ENCODE measurements around the gene C1orf35.

Gene C1orf35

GRCh38 chr1:228073061-228073856, 29.9 kb downstream of the C1orf35 start:
- Histone ChIP-seq H3K9me3 (ENCODE audit: control insufficient read depth in 2 of 2, low read length in 2 of 2) (no peaks in the 10 kb centered on the region), H3K27ac (ENCODE audit: low read depth in 2 of 2, low read length in 2 of 2) (no peak overlapping the region), H3K9ac (ENCODE audit: low read depth in 1 of 2, low read length in 2 of 2) (no peak overlapping the region), H3K36me3 (ENCODE audit: control insufficient read depth in 2 of 2, insufficient read depth in 2 of 2, low read length in 2 of 2) (no peaks in the 10 kb centered on the region), H3K4me3 (ENCODE audit: low read length in 2 of 2) (no peak overlapping the region), H3K4me1 (ENCODE audit: control insufficient read depth in 2 of 2, insufficient read depth in 2 of 2, low read length in 2 of 2) (no peaks in the 10 kb centered on the region), H3K27me3 (ENCODE audit: control insufficient read depth in 2 of 2, insufficient read depth in 2 of 2, low read length in 2 of 2) (peaks cover 21 to 31% of the 10 kb centered on the region in 2 donors)

- Histone ChIP-seq H3K4me3 (ENCODE audit: low read length in 2 of 2) (no peak overlapping the region), H3K27me3 (ENCODE audit: control insufficient read depth in 2 of 2, insufficient read depth in 2 of 2, low read length in 2 of 2) (peaks cover 22 to 31% of the 10 kb centered on the region in 2 donors), H3K27ac (ENCODE audit: low read depth in 2 of 2, low read length in 2 of 2) (no peak overlapping the region)
These were observed 30.5 kb downstream of the C1orf35 start for GRCh38 chr1:228072658-228073043.

GRCh38 chr1:228071839-228072657, 31.1 kb downstream of the C1orf35 start:
- H3K4me3 ChIP-seq (ENCODE audit: low read length in 2 of 2) = no peak overlapping the region
- H3K27me3 ChIP-seq (ENCODE audit: control insufficient read depth in 2 of 2, insufficient read depth in 2 of 2, low read length in 2 of 2) = peaks cover 27 to 34% of the 10 kb centered on the region in 2 donors
- H3K9me3 ChIP-seq (ENCODE audit: control insufficient read depth in 2 of 2, low read length in 2 of 2) = no peaks in the 10 kb centered on the region
- no peak overlapping the region for H3K9ac ChIP-seq (ENCODE audit: low read depth in 1 of 2, low read length in 2 of 2)
- H3K4me1 ChIP-seq (ENCODE audit: control insufficient read depth in 2 of 2, insufficient read depth in 2 of 2, low read length in 2 of 2) = no peaks in the 10 kb centered on the region
- H3K36me3 ChIP-seq (ENCODE audit: control insufficient read depth in 2 of 2, insufficient read depth in 2 of 2, low read length in 2 of 2) = no peaks in the 10 kb centered on the region
- H3K27ac ChIP-seq (ENCODE audit: low read depth in 2 of 2, low read length in 2 of 2) = no peak overlapping the region

More at GRCh38 chr1:228072658-228073043, 30.5 kb downstream of the C1orf35 start:
- H3K4me1 ChIP-seq (ENCODE audit: control insufficient read depth in 2 of 2, insufficient read depth in 2 of 2, low read length in 2 of 2) = no peaks in the 10 kb centered on the region
- no peaks in the 10 kb centered on the region for H3K36me3 ChIP-seq (ENCODE audit: control insufficient read depth in 2 of 2, insufficient read depth in 2 of 2, low read length in 2 of 2)
- no peak overlapping the region for H3K9ac ChIP-seq (ENCODE audit: low read depth in 1 of 2, low read length in 2 of 2)
- H3K9me3 ChIP-seq (ENCODE audit: control insufficient read depth in 2 of 2, low read length in 2 of 2) = no peaks in the 10 kb centered on the region

- peaks cover 29 to 34% of the 10 kb centered on the region in 2 donors for H3K27me3 ChIP-seq (ENCODE audit: control insufficient read depth in 2 of 2, insufficient read depth in 2 of 2, low read length in 2 of 2)
These were observed 32.3 kb downstream of the C1orf35 start for GRCh38 chr1:228070851-228071250.

GRCh38 chr1:228070173-228070572, 33.0 kb downstream of the C1orf35 start:
- Histone ChIP-seq H3K9me3 (ENCODE audit: control insufficient read depth in 2 of 2, low read length in 2 of 2) (no peaks in the 10 kb centered on the region), H3K4me3 (ENCODE audit: low read length in 2 of 2) (no peak overlapping the region), H3K27ac (ENCODE audit: low read depth in 2 of 2, low read length in 2 of 2) (no peak overlapping the region), H3K9ac (ENCODE audit: low read depth in 1 of 2, low read length in 2 of 2) (no peak overlapping the region), H3K36me3 (ENCODE audit: control insufficient read depth in 2 of 2, insufficient read depth in 2 of 2, low read length in 2 of 2) (no peaks in the 10 kb centered on the region), H3K4me1 (ENCODE audit: control insufficient read depth in 2 of 2, insufficient read depth in 2 of 2, low read length in 2 of 2) (no peaks in the 10 kb centered on the region), H3K27me3 (ENCODE audit: control insufficient read depth in 2 of 2, insufficient read depth in 2 of 2, low read length in 2 of 2) (peaks cover 27 to 29% of the 10 kb centered on the region in 2 donors)

More at GRCh38 chr1:228070851-228071250, 32.3 kb downstream of the C1orf35 start:
- Histone ChIP-seq H3K4me1 (ENCODE audit: control insufficient read depth in 2 of 2, insufficient read depth in 2 of 2, low read length in 2 of 2) (no peaks in the 10 kb centered on the region), H3K9me3 (ENCODE audit: control insufficient read depth in 2 of 2, low read length in 2 of 2) (no peaks in the 10 kb centered on the region), H3K27ac (ENCODE audit: low read depth in 2 of 2, low read length in 2 of 2) (no peak overlapping the region), H3K4me3 (ENCODE audit: low read length in 2 of 2) (no peak overlapping the region), H3K36me3 (ENCODE audit: control insufficient read depth in 2 of 2, insufficient read depth in 2 of 2, low read length in 2 of 2) (no peaks in the 10 kb centered on the region), H3K9ac (ENCODE audit: low read depth in 1 of 2, low read length in 2 of 2) (no peak overlapping the region)

- no peaks in the 10 kb centered on the region for H3K4me1 ChIP-seq (ENCODE audit: control insufficient read depth in 2 of 2, insufficient read depth in 2 of 2, low read length in 2 of 2)
- H3K9ac ChIP-seq (ENCODE audit: low read depth in 1 of 2, low read length in 2 of 2) = no peak overlapping the region
- peaks cover 27% of the 10 kb centered on the region in 2 donors for H3K27me3 ChIP-seq (ENCODE audit: control insufficient read depth in 2 of 2, insufficient read depth in 2 of 2, low read length in 2 of 2)
- no peak overlapping the region for H3K4me3 ChIP-seq (ENCODE audit: low read length in 2 of 2)
- H3K36me3 ChIP-seq (ENCODE audit: control insufficient read depth in 2 of 2, insufficient read depth in 2 of 2, low read length in 2 of 2) = no peaks in the 10 kb centered on the region
- H3K9me3 ChIP-seq (ENCODE audit: control insufficient read depth in 2 of 2, low read length in 2 of 2) = no peaks in the 10 kb centered on the region
- H3K27ac ChIP-seq (ENCODE audit: low read depth in 2 of 2, low read length in 2 of 2) = no peak overlapping the region
These were observed 34.8 kb downstream of the C1orf35 start for GRCh38 chr1:228068359-228068758.

GRCh38 chr1:228066891-228067654, 36.1 kb downstream of the C1orf35 start:
- H3K36me3 ChIP-seq (ENCODE audit: control insufficient read depth in 2 of 2, insufficient read depth in 2 of 2, low read length in 2 of 2) = no peaks in the 10 kb centered on the region
- no peak overlapping the region for H3K4me3 ChIP-seq (ENCODE audit: low read length in 2 of 2)
- H3K27ac ChIP-seq (ENCODE audit: low read depth in 2 of 2, low read length in 2 of 2) = no peak overlapping the region
- H3K27me3 ChIP-seq (ENCODE audit: control insufficient read depth in 2 of 2, insufficient read depth in 2 of 2, low read length in 2 of 2) = peaks cover 27 to 28% of the 10 kb centered on the region in 2 donors
- no peaks in the 10 kb centered on the region for H3K4me1 ChIP-seq (ENCODE audit: control insufficient read depth in 2 of 2, insufficient read depth in 2 of 2, low read length in 2 of 2)
- H3K9ac ChIP-seq (ENCODE audit: low read depth in 1 of 2, low read length in 2 of 2) = no peak overlapping the region
- H3K9me3 ChIP-seq (ENCODE audit: control insufficient read depth in 2 of 2, low read length in 2 of 2) = no peaks in the 10 kb centered on the region

GRCh38 chr1:228066416-228066815, 36.7 kb downstream of the C1orf35 start:
- H3K36me3 ChIP-seq (ENCODE audit: control insufficient read depth in 2 of 2, insufficient read depth in 2 of 2, low read length in 2 of 2) = no peaks in the 10 kb centered on the region
- H3K27me3 ChIP-seq (ENCODE audit: control insufficient read depth in 2 of 2, insufficient read depth in 2 of 2, low read length in 2 of 2) = peaks cover 31% of the 10 kb centered on the region in 2 donors
- H3K9ac ChIP-seq (ENCODE audit: low read depth in 1 of 2, low read length in 2 of 2) = no peak overlapping the region

GRCh38 chr1:228065543-228066347, 37.4 kb downstream of the C1orf35 start:
- Histone ChIP-seq H3K36me3 (ENCODE audit: control insufficient read depth in 2 of 2, insufficient read depth in 2 of 2, low read length in 2 of 2) (no peaks in the 10 kb centered on the region), H3K9ac (ENCODE audit: low read depth in 1 of 2, low read length in 2 of 2) (no peak overlapping the region), H3K9me3 (ENCODE audit: control insufficient read depth in 2 of 2, low read length in 2 of 2) (no peaks in the 10 kb centered on the region), H3K27me3 (ENCODE audit: control insufficient read depth in 2 of 2, insufficient read depth in 2 of 2, low read length in 2 of 2) (peaks cover 27 to 30% of the 10 kb centered on the region in 2 donors), H3K4me3 (ENCODE audit: low read length in 2 of 2) (no peak overlapping the region), H3K4me1 (ENCODE audit: control insufficient read depth in 2 of 2, insufficient read depth in 2 of 2, low read length in 2 of 2) (peaks cover 0 to 1% of the 10 kb centered on the region in 2 donors), H3K27ac (ENCODE audit: low read depth in 2 of 2, low read length in 2 of 2) (no peak overlapping the region)

More at GRCh38 chr1:228066416-228066815, 36.7 kb downstream of the C1orf35 start:
- Histone ChIP-seq H3K27ac (ENCODE audit: low read depth in 2 of 2, low read length in 2 of 2) (no peak overlapping the region), H3K4me3 (ENCODE audit: low read length in 2 of 2) (no peak overlapping the region), H3K9me3 (ENCODE audit: control insufficient read depth in 2 of 2, low read length in 2 of 2) (no peaks in the 10 kb centered on the region), H3K4me1 (ENCODE audit: control insufficient read depth in 2 of 2, insufficient read depth in 2 of 2, low read length in 2 of 2) (no peaks in the 10 kb centered on the region)

Data from mucosa of rectum (tissue), 2 donors.